Measurements from ENCODE around the gene SIRT4. TPM values are rescaled to one million over a fixed set of nuclear protein-coding genes. Genes with fewer than 3 reads are reported as not detected.

Gene SIRT4
- total RNA-seq, 2 donors from 2014 or later, result 0.99 to 6.2 TPM

DNA sequence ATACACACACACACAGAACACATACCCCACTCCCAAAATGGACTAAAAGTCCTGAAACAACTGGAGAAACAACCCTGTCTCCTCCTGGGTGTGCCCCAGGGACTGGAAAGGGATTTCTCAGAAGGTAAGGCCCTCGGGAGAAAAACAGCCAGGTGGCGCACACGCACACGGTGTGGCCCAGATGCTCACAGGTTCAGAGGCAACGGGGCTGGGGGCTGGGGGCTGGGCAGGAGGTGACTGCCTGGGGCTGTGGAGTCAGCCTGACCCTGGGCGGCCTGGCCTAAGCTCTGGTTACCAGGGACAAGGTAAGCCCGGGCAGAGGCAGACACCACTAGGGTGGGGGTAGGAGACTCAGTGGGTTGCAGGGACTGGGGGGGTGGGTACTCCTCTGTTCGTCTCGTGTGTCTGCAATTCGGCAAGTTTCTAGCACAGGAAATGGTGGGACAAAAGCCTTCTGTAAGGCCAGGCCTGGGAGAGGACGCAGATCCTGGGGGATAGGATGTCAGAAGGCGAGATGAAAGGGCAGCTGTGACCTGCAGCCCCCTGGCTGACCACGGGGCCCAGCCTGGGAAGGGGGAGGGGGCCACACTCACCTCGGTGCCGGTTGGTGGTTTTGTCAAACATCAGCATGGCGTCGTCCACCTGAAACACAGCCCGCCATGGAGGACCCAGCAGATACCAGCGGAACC lies 56.4 kb downstream of the SIRT4 start:
- Histone ChIP-seq H3K27me3 (no peaks in the 10 kb centered on the region), H3K9me3 (no peaks in the 10 kb centered on the region), H3K4me1 (no peaks in the 10 kb centered on the region), H3K27ac (no peak overlapping the region), H3K36me3 (replicated peaks in 1 of 2; ENCODE audit: insufficient read depth in 1 of 2, low read depth in 2 of 2) (no peaks in the 10 kb centered on the region), H3K4me3 (no peak overlapping the region)
- intact Hi-C loops (cut with DNase I), result loop anchor here (5.0 kb wide), 1 partner anchor 74 kb away; no protein-coding TSS in a partner anchor
- TF ChIP-seq, protein P1, sequence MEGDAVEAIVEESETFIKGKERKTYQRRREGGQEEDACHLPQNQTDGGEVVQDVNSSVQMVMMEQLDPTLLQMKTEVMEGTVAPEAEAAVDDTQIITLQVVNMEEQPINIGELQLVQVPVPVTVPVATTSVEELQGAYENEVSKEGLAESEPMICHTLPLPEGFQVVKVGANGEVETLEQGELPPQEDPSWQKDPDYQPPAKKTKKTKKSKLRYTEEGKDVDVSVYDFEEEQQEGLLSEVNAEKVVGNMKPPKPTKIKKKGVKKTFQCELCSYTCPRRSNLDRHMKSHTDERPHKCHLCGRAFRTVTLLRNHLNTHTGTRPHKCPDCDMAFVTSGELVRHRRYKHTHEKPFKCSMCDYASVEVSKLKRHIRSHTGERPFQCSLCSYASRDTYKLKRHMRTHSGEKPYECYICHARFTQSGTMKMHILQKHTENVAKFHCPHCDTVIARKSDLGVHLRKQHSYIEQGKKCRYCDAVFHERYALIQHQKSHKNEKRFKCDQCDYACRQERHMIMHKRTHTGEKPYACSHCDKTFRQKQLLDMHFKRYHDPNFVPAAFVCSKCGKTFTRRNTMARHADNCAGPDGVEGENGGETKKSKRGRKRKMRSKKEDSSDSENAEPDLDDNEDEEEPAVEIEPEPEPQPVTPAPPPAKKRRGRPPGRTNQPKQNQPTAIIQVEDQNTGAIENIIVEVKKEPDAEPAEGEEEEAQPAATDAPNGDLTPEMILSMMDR (IDR thresholded peaks at IDR 0.05), result no peak
- TF ChIP-seq POLR2A (IDR thresholded peaks at IDR 0.05), result no peak
- DNase-seq (no peak), ATAC-seq (no peak)
- WGBS, 2 donors, result 69 to 76% methylated on average over 16 to 19 of the region's 19 CpGs

DNA sequence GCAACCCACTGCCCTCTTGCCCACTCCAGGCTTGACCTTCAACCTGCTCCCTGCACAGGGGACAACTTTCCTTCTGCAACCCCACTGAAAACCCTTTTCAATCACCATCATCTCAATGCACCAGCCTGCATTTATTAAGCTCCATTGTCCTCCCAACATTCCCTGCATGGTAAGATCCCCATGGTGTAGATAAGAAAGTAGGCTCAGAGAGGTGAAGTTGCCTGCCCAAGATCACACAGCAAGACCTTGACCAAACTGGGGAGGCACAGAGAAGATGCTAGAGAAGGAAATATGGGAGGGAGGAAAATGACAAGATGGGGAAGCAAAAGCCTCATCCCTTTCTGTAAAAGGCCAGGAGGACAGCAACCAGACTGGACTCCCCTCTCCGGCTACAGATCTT lies 57.0 kb downstream of the SIRT4 start:
- ATAC-seq (no peak), DNase-seq (no peak)
- H3K4me1 ChIP-seq, result no peaks in the 10 kb centered on the region
- H3K9me3 ChIP-seq, result no peaks in the 10 kb centered on the region
- H3K36me3 ChIP-seq (replicated peaks in 1 of 2; ENCODE audit: insufficient read depth in 1 of 2, low read depth in 2 of 2), result no peaks in the 10 kb centered on the region
- TF ChIP-seq POLR2A (IDR thresholded peaks at IDR 0.05), result no peak
- H3K27me3 ChIP-seq, result no peaks in the 10 kb centered on the region
- H3K4me3 ChIP-seq, result no peak overlapping the region
- H3K27ac ChIP-seq, result no peak overlapping the region
- 86 to 94% methylated on average over 1 of the region's 1 CpG for WGBS, 2 donors
- intact Hi-C loops (cut with DNase I), result loop anchor here (5.0 kb wide), 1 partner anchor 73 kb away; no protein-coding TSS in a partner anchor

DNA sequence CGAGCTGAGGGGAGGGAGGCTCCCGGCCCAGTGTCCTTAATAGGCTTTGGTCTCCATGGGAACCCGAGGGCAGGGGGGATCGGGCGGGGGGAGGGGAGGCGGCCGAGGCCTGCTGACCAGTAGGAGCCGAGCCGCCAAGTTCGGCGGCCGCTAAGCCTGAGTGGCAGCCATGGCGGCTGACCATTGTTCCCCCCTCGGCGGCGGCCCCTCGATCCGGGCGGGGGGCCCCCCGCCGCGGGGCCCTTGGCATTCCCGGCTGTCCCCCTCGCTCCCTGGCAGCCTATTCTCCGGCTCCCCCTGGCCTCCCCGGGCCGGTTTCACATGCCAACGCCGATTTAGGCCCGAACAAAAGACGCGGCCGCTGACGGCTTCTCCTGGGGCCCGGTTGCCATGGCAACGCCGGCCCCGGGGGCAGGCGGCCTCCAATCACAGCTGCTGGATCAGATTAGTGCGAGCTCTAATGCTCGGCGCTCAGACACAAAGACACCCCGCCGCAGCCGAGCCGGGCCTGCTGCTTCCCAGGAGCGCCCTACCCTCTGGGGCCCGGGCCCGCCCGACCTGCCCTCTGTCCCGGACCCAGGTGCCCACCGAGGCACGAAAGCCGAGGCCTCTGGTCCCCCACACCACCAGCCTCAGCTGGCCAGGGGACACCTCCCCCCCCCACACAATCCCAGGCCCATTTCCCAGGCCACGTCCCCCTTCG lies 59.5 kb downstream of the SIRT4 start:
- peak; percentile 36 to 68 (median 62) for DNase-seq
- TF ChIP-seq, protein P1 (IDR thresholded peaks at IDR 0.05), result no peak
- peak in 2 of 3 donors; percentile 26 to 43 for TF ChIP-seq POLR2A (IDR thresholded peaks at IDR 0.05)
- peak; percentile 39 for ATAC-seq
- Histone ChIP-seq H3K4me3 (no peak overlapping the region), H3K36me3 (replicated peaks in 1 of 2; ENCODE audit: insufficient read depth in 1 of 2, low read depth in 2 of 2) (no peaks in the 10 kb centered on the region), H3K27me3 (no peaks in the 10 kb centered on the region), H3K9me3 (no peaks in the 10 kb centered on the region), H3K4me1 (peaks cover 18% of the 10 kb centered on the region), H3K27ac (peak overlapping the region in 1 of 4 donors; percentile 37)
- intact Hi-C loops (cut with DNase I), result no loop called here
- 40 to 69% methylated on average over 9 to 53 of the region's 56 CpGs for WGBS, 2 donors

Small RNA genes within 50 kb of the gene (small RNA-seq; reads per million reads assigned to genes)
- gene RNU4-1 (839 reads per million, percentile 99 among the genes with 10 or more reads in this experiment), gene RNU4-2 (638 reads per million, percentile 98 among the genes with 10 or more reads in this experiment), gene RNU6-1088P (not detected)

Other genes starting within 250 kb of the SIRT4 start
- gene RAB35, start 185.6 kb upstream of the SIRT4 start, total RNA-seq, result 1 to 10 TPM; 4.0 to 7.0 TPM
- 10 to 100 TPM; 39.7 to 83.1 TPM for gene GCN1, start 107.6 kb upstream of the SIRT4 start, total RNA-seq
- 1,000 to 10,000 TPM; 1,243 to 1,902 TPM for gene RPLP0, start 101.2 kb upstream of the SIRT4 start, total RNA-seq
- gene PXN, start 36.6 kb upstream of the SIRT4 start, total RNA-seq, result 10 to 100 TPM; 29.3 to 35.9 TPM
- under 1 TPM; under 0.01 TPM for gene RNU4-2, start 10.4 kb upstream of the SIRT4 start, total RNA-seq
- under 1 TPM; under 0.01 TPM for gene RNU4-1, start 9.1 kb upstream of the SIRT4 start, total RNA-seq
- over 10,000 TPM in 1 of 2 donors, 1,000 to 10,000 TPM in 1; 6,971 to 11,984 TPM for gene PLA2G1B, start 25.5 kb downstream of the SIRT4 start, total RNA-seq
- 1 to 10 TPM in 1 of 2 donors, under 1 TPM in 1; 0.66 to 1.3 TPM for gene MSI1, start 66.8 kb downstream of the SIRT4 start, total RNA-seq
- 100 to 1,000 TPM; 183 to 359 TPM for gene COX6A1, start 135.8 kb downstream of the SIRT4 start, total RNA-seq
- 10 to 100 TPM in 1 of 2 donors, 1 to 10 TPM in 1; 2.3 to 11.2 TPM for gene TRIAP1, start 144.1 kb downstream of the SIRT4 start, total RNA-seq
- gene GATC, start 144.1 kb downstream of the SIRT4 start, total RNA-seq, result 10 to 100 TPM; 16.9 to 24.1 TPM
- 10 to 100 TPM; 86.0 to 93.9 TPM for gene SRSF9, start 167.4 kb downstream of the SIRT4 start, total RNA-seq
- 100 to 1,000 TPM in 1 of 2 donors, 10 to 100 TPM in 1; 48.5 to 143 TPM for gene DYNLL1, start 193.8 kb downstream of the SIRT4 start, total RNA-seq
- gene COQ5, start 226.8 kb downstream of the SIRT4 start, total RNA-seq, result 10 to 100 TPM in 1 of 2 donors, 1 to 10 TPM in 1; 9.6 to 24.1 TPM
- 100 to 1,000 TPM in 1 of 2 donors, 10 to 100 TPM in 1; 62.5 to 124 TPM for gene RNF10, start 232.0 kb downstream of the SIRT4 start, total RNA-seq

Data from body of pancreas (tissue), 4 donors.